ENCODE measurements around the gene CTH. TPM values are rescaled to one million over a fixed set of nuclear protein-coding genes. Genes with fewer than 3 reads are reported as not detected.
"Not testable (repeated sequence)": the region's sequence is repeated elsewhere in the genome, so short reads cannot be mapped to it uniquely, and the experiment has no call there.

CTH gene
- total and polyA plus RNA-seq, 12 donors, result 0.97 to 65.0 (median 5.4) TPM

- no peak for TF ChIP-seq POLR2A (IDR thresholded peaks at IDR 0.05)
- no peak for TF ChIP-seq CTCF (IDR thresholded peaks at IDR 0.05)
- Histone ChIP-seq H3K9me3 (replicated peaks in 1 of 3) (no peaks in the 10 kb centered on the region), H3K27ac (no peak overlapping the region), H3K36me3 (replicated peaks in 1 of 2) (no peaks in the 10 kb centered on the region), H3K27me3 (no peaks in the 10 kb centered on the region), H3K4me1 (replicated peaks in 1 of 2) (peaks cover 0 to 5% of the 10 kb centered on the region in 2 donors), H3K4me3 (no peak overlapping the region)
- no peak for DNase-seq
- intact Hi-C loops (cut with DNase I), result no loop called here
Measured at GRCh38 chr1:70465911-70466310, 54.8 kb downstream of the CTH start.

GRCh38 chr1:70467531-70467930 is 56.5 kb downstream of the CTH start:
- Histone ChIP-seq H3K27ac (no peak overlapping the region), H3K4me3 (no peak overlapping the region), H3K9me3 (replicated peaks in 1 of 3) (no peaks in the 10 kb centered on the region), H3K4me1 (replicated peaks in 1 of 2) (no peaks in the 10 kb centered on the region), H3K36me3 (replicated peaks in 1 of 2) (no peaks in the 10 kb centered on the region), H3K27me3 (no peaks in the 10 kb centered on the region)
- WGBS, 4 donors, result 57 to 87% (median 82%) methylated on average over 2 to 6 of the region's 6 CpGs
- DNase-seq, result no peak
- intact Hi-C loops (cut with DNase I), result no loop called here
- TF ChIP-seq CTCF (IDR thresholded peaks at IDR 0.05) (no peak), POLR2A (IDR thresholded peaks at IDR 0.05) (no peak)

- Histone ChIP-seq H3K27me3 (no peaks in the 10 kb centered on the region), H3K4me3 (no peak overlapping the region), H3K36me3 (replicated peaks in 1 of 2) (no peaks in the 10 kb centered on the region), H3K9me3 (replicated peaks in 1 of 3) (no peaks in the 10 kb centered on the region), H3K27ac (no peak overlapping the region), H3K4me1 (replicated peaks in 1 of 2) (no peaks in the 10 kb centered on the region)
- intact Hi-C loops (cut with DNase I), result no loop called here
- TF ChIP-seq CTCF (IDR thresholded peaks at IDR 0.05), result no peak
- TF ChIP-seq POLR2A (IDR thresholded peaks at IDR 0.05), result no peak
- DNase-seq, result no peak
- 80 to 97% (median 92%) methylated on average over 4 to 5 of the region's 5 CpGs for WGBS, 4 donors
Measured at GRCh38 chr1:70468180-70468579, 57.1 kb downstream of the CTH start.

GRCh38 chr1:70469184-70469583 is 58.1 kb downstream of the CTH start:
- H3K4me1 ChIP-seq (replicated peaks in 1 of 2); H3K9me3 ChIP-seq (replicated peaks in 1 of 3); H3K27me3 ChIP-seq; H3K27ac ChIP-seq; DNase-seq; H3K36me3 ChIP-seq (replicated peaks in 1 of 2); H3K4me3 ChIP-seq; intact Hi-C loops (cut with DNase I): not testable (repeated sequence)
- 68 to 76% (median 71%) methylated on average over 2 of the region's 2 CpGs for WGBS, 4 donors

GRCh38 chr1:70475023-70475422 is 64.0 kb downstream of the CTH start:
- Histone ChIP-seq H3K9me3 (replicated peaks in 1 of 3) (no peaks in the 10 kb centered on the region), H3K4me3 (no peak overlapping the region), H3K27ac (no peak overlapping the region), H3K4me1 (replicated peaks in 1 of 2) (no peaks in the 10 kb centered on the region), H3K36me3 (replicated peaks in 1 of 2) (no peaks in the 10 kb centered on the region), H3K27me3 (no peaks in the 10 kb centered on the region)
- 52 to 78% (median 58%) methylated on average over 1 of the region's 1 CpG for WGBS, 4 donors
- no peak for DNase-seq
- intact Hi-C loops (cut with DNase I), result no loop called here
- no peak for TF ChIP-seq CTCF (IDR thresholded peaks at IDR 0.05)
- no peak for TF ChIP-seq POLR2A (IDR thresholded peaks at IDR 0.05)

Data from adrenal gland (tissue), 12 donors.